H7 (cell line): ENCODE measurements around the gene MYB. TPM values are rescaled to one million over a fixed set of nuclear protein-coding genes. Genes with fewer than 3 reads are reported as not detected.
A peak's percentile ranks its signal among the peaks of the same experiment; 100 is the strongest.
"Not testable (repeated sequence)": the region's sequence is repeated elsewhere in the genome, so short reads cannot be mapped to it uniquely, and the experiment has no call there.

Experiments
- DNase-seq: peaks from one replicate; pipeline ENCODE4 v3.0.0; 2012
- H3K27me3 ChIP-seq: 2 replicates; pipeline ENCODE4 v1.6.0; 2011; ENCODE audit warnings: mild to moderate bottlenecking, low read length; ENCODE audit not compliant: control insufficient read depth, insufficient read depth
- H3K36me3 ChIP-seq: replicated peaks from 2 replicates; pipeline ENCODE4 v1.5.1; 2011; ENCODE audit warnings: low read length; ENCODE audit not compliant: control insufficient read depth, insufficient read depth
- H3K4me3 ChIP-seq: 2 replicates; pipeline ENCODE4 v1.5.1; 2011; ENCODE audit warnings: low read depth, mild to moderate bottlenecking, control low read depth, low read length, moderate library complexity; ENCODE audit not compliant: insufficient read depth
- total RNA-seq: library from RNA; depleted of rRNA; stranded (reverse); fragments of >200 nt; shearing (Covaris generic); gene quantifications from 2 replicates; pipeline ENCODE4 v1.2.3, GENCODE V29; 2014

The MYB gene
- total RNA-seq, 1 experiment from 2014 or later: 0.94 TPM

- H3K36me3 ChIP-seq, H3K27me3 ChIP-seq, DNase-seq, H3K4me3 ChIP-seq: not testable (repeated sequence)
These were observed 30.6 kb upstream of the MYB start for GRCh38 chr6:135150481-135150880.

GRCh38 chr6:135154125-135154524 is 27.0 kb upstream of the MYB start:
- H3K36me3 ChIP-seq, H3K27me3 ChIP-seq, DNase-seq, H3K4me3 ChIP-seq: not testable (repeated sequence)

- no peak for DNase-seq
These were observed 22.7 kb upstream of the MYB start for GRCh38 chr6:135158397-135158796.

GRCh38 chr6:135159531-135159930 is 21.6 kb upstream of the MYB start:
- H3K36me3 ChIP-seq: no peaks in the 10 kb centered on the region
- no peak overlapping the region for H3K4me3 ChIP-seq
- no peaks in the 10 kb centered on the region for H3K27me3 ChIP-seq
- DNase-seq: no peak

More at GRCh38 chr6:135158397-135158796, 22.7 kb upstream of the MYB start:
- H3K36me3 ChIP-seq: no peaks in the 10 kb centered on the region
- no peak overlapping the region for H3K4me3 ChIP-seq
- no peaks in the 10 kb centered on the region for H3K27me3 ChIP-seq

- H3K36me3 ChIP-seq: no peaks in the 10 kb centered on the region
- no peaks in the 10 kb centered on the region for H3K27me3 ChIP-seq
- no peak overlapping the region for H3K4me3 ChIP-seq
- no peak for DNase-seq
These were observed 19.4 kb upstream of the MYB start for GRCh38 chr6:135161411-135162395.

- no peaks in the 10 kb centered on the region for H3K27me3 ChIP-seq
- peak; percentile 65 for DNase-seq
- H3K4me3 ChIP-seq: no peak overlapping the region
- H3K36me3 ChIP-seq: no peaks in the 10 kb centered on the region
These were observed 18.2 kb upstream of the MYB start for GRCh38 chr6:135162678-135163439.

- no peak for DNase-seq
- no peaks in the 10 kb centered on the region for H3K27me3 ChIP-seq
- H3K4me3 ChIP-seq: no peak overlapping the region
These were observed 17.7 kb upstream of the MYB start for GRCh38 chr6:135163440-135163738.

GRCh38 chr6:135164387-135164786 is 16.7 kb upstream of the MYB start:
- not testable (repeated sequence) for H3K36me3 ChIP-seq, H3K27me3 ChIP-seq, H3K4me3 ChIP-seq, DNase-seq

More at GRCh38 chr6:135163440-135163738, 17.7 kb upstream of the MYB start:
- no peaks in the 10 kb centered on the region for H3K36me3 ChIP-seq

- Histone ChIP-seq H3K27me3 (no peaks in the 10 kb centered on the region), H3K36me3 (no peaks in the 10 kb centered on the region), H3K4me3 (no peak overlapping the region)
- DNase-seq: no peak
These were observed 16.1 kb upstream of the MYB start for GRCh38 chr6:135165031-135165430.

- no peaks in the 10 kb centered on the region for H3K27me3 ChIP-seq
- H3K36me3 ChIP-seq: no peaks in the 10 kb centered on the region
- H3K4me3 ChIP-seq: no peak overlapping the region
- no peak for DNase-seq
These were observed 14.6 kb upstream of the MYB start for GRCh38 chr6:135166515-135166914.

GRCh38 chr6:135167617-135168016 is 13.5 kb upstream of the MYB start:
- no peak overlapping the region for H3K4me3 ChIP-seq
- H3K27me3 ChIP-seq: no peaks in the 10 kb centered on the region
- no peak for DNase-seq
- H3K36me3 ChIP-seq: no peaks in the 10 kb centered on the region

- H3K36me3 ChIP-seq: no peaks in the 10 kb centered on the region
- H3K4me3 ChIP-seq: no peak overlapping the region
- H3K27me3 ChIP-seq: no peaks in the 10 kb centered on the region
- DNase-seq: no peak
These were observed 12.3 kb upstream of the MYB start for GRCh38 chr6:135168766-135169165.

- no peaks in the 10 kb centered on the region for H3K36me3 ChIP-seq
- H3K27me3 ChIP-seq: no peaks in the 10 kb centered on the region
- no peak for DNase-seq
- no peak overlapping the region for H3K4me3 ChIP-seq
These were observed 10.9 kb upstream of the MYB start for GRCh38 chr6:135170238-135170637.

GRCh38 chr6:135170849-135171248 is 10.3 kb upstream of the MYB start:
- no peaks in the 10 kb centered on the region for H3K36me3 ChIP-seq
- H3K27me3 ChIP-seq: no peaks in the 10 kb centered on the region
- no peak for DNase-seq
- no peak overlapping the region for H3K4me3 ChIP-seq
